ENCODE data around the gene RNF115. TPM values are rescaled to one million over a fixed set of nuclear protein-coding genes. Genes with fewer than 3 reads are reported as not detected.

Gene RNF115
- total and polyA plus RNA-seq, 2 of the 4 experiments (the other 2 are of a cell fraction): 13.5 to 22.9 TPM

DNA sequence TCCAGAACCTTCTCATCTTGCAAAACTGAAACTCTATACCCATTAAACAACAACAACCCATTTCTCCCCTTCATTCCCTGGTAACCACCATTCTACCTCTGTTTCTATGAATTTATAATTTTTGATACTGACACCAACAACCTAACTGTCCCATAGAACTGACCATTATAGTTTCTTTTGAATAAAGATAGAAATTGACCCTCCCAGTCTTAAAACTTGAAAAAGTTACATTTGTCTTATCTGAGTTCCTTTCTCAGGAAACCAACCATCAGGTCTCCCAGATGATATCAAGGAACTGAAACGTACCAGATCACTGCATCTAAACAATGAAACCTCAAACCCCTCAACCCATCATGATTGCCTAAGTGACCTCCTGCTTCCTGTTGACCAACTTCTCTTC lies 27.1 kb downstream of the RNF115 start:
- Histone ChIP-seq H3K56ac (ENCODE audit: extremely low read depth, insufficient read depth, low read length) (no peak overlapping the region), H2AFZ (replicated peaks; ENCODE audit: low read length, poor library complexity) (no peak overlapping the region), H4K8ac (ENCODE audit: low read depth in 2 of 2, low read length in 2 of 2) (no peak overlapping the region), H3K79me1 (ENCODE audit: low read depth in 1 of 2, low read length in 2 of 2) (peaks cover 22 to 89% of the 10 kb centered on the region in 2 experiments), H3K9me3 (ENCODE audit: control insufficient read depth, insufficient read depth, low read length) (peaks cover 5% of the 10 kb centered on the region), H3K36me3 (ENCODE audit: control insufficient read depth, insufficient read depth, low read length) (peaks cover 12% of the 10 kb centered on the region), H2AK5ac (ENCODE audit: low read depth, low read length) (no peak overlapping the region), H3K14ac (replicated peaks; ENCODE audit: low read depth, low read length) (no peak overlapping the region), H3K4me3 (ENCODE audit: insufficient read depth, low read depth, low read length) (no peak overlapping the region), H2BK120ac (ENCODE audit: low read depth, low read length) (no peak overlapping the region), H3K4ac (ENCODE audit: low read depth, low read length) (no peak overlapping the region), H3K27ac (ENCODE audit: insufficient read depth, low read length) (no peak overlapping the region), H3K23ac (ENCODE audit: low read depth, low read length) (no peak overlapping the region), H2BK15ac (ENCODE audit: low read depth, low read length) (no peak overlapping the region), H3K9me1 (ENCODE audit: insufficient read depth, low read length) (peaks cover 3% of the 10 kb centered on the region; the same call in 1 of the 2 replicates), H2BK20ac (ENCODE audit: low read depth, low read length) (no peak overlapping the region), H3K4me2 (ENCODE audit: low read depth, low read length) (no peak overlapping the region), H3K9ac (ENCODE audit: low read depth, low read length) (no peak overlapping the region), H4K5ac (ENCODE audit: low read depth, low read length) (no peak overlapping the region), H4K91ac (ENCODE audit: insufficient read depth, low read depth, low read length) (no peak overlapping the region), H2AK9ac (replicated peaks; ENCODE audit: low read depth, low read length, poor library complexity) (no peak overlapping the region), H4K20me1 (ENCODE audit: insufficient read depth, low read length) (peaks cover 29% of the 10 kb centered on the region), H3K4me1 (ENCODE audit: control insufficient read depth, insufficient read depth, low read length) (peaks cover 3% of the 10 kb centered on the region), H2BK5ac (ENCODE audit: low read depth, low read length, poor library complexity, severe bottlenecking) (no peak overlapping the region), H3K18ac (ENCODE audit: low read depth, low read length) (no peak overlapping the region), H3K27me3 (ENCODE audit: control insufficient read depth, insufficient read depth, low read length) (no peaks in the 10 kb centered on the region)
- ATAC-seq (ENCODE audit: low read depth): no peak
- DNase-seq: no peak
- POLR2A ChIA-PET (ENCODE audit: unreplicated experiment): no interaction called here
- CTCF ChIA-PET: no interaction called here
- BruUV-seq (replicated peaks): no TSS peak
- intact Hi-C loops (cut with micrococcal nuclease) (no loop called here), dilution Hi-C loops (cut with HindIII; ENCODE audit: low sequenced_read_pairs, unreplicated experiment) (no loop called here), in situ Hi-C loops (cut with MboI; ENCODE audit: low sequenced_read_pairs) (no loop called here)
- TF ChIP-seq RCOR1 (IDR thresholded peaks at IDR 0.05; ENCODE audit: insufficient replicate concordance, low read length) (no peak), MAFK (IDR thresholded peaks at IDR 0.05; ENCODE audit: low read depth, low read length) (no peak), CHD1 (IDR thresholded peaks at IDR 0.05; ENCODE audit: low read depth, low read length) (no peak), RAD21 (IDR thresholded peaks at IDR 0.05; ENCODE audit: low read length) (no peak), RFX5 (IDR thresholded peaks at IDR 0.05; ENCODE audit: low read depth, low read length) (no peak), FOS (IDR thresholded peaks at IDR 0.05; ENCODE audit: low read depth, low read length) (no peak), SMC3 (IDR thresholded peaks at IDR 0.05; ENCODE audit: low read depth, low read length) (no peak)
- TF ChIP-seq, protein P1, sequence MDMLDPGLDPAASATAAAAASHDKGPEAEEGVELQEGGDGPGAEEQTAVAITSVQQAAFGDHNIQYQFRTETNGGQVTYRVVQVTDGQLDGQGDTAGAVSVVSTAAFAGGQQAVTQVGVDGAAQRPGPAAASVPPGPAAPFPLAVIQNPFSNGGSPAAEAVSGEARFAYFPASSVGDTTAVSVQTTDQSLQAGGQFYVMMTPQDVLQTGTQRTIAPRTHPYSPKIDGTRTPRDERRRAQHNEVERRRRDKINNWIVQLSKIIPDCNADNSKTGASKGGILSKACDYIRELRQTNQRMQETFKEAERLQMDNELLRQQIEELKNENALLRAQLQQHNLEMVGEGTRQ (IDR thresholded peaks at IDR 0.05; ENCODE audit: low read depth, low read length): no peak
- TF ChIP-seq, protein P2, sequence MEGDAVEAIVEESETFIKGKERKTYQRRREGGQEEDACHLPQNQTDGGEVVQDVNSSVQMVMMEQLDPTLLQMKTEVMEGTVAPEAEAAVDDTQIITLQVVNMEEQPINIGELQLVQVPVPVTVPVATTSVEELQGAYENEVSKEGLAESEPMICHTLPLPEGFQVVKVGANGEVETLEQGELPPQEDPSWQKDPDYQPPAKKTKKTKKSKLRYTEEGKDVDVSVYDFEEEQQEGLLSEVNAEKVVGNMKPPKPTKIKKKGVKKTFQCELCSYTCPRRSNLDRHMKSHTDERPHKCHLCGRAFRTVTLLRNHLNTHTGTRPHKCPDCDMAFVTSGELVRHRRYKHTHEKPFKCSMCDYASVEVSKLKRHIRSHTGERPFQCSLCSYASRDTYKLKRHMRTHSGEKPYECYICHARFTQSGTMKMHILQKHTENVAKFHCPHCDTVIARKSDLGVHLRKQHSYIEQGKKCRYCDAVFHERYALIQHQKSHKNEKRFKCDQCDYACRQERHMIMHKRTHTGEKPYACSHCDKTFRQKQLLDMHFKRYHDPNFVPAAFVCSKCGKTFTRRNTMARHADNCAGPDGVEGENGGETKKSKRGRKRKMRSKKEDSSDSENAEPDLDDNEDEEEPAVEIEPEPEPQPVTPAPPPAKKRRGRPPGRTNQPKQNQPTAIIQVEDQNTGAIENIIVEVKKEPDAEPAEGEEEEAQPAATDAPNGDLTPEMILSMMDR (conservative IDR thresholded peaks at IDR 0.05; ENCODE audit: low read depth, low read length): no peak
- TF ChIP-seq, protein P3, sequence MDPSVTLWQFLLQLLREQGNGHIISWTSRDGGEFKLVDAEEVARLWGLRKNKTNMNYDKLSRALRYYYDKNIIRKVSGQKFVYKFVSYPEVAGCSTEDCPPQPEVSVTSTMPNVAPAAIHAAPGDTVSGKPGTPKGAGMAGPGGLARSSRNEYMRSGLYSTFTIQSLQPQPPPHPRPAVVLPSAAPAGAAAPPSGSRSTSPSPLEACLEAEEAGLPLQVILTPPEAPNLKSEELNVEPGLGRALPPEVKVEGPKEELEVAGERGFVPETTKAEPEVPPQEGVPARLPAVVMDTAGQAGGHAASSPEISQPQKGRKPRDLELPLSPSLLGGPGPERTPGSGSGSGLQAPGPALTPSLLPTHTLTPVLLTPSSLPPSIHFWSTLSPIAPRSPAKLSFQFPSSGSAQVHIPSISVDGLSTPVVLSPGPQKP (IDR thresholded peaks at IDR 0.05; ENCODE audit: borderline replicate concordance, low read depth, low read length): no peak
- WGBS, 2 experiments (ENCODE audit: extremely low coverage in 2 of 2, insufficient read length in 1 of 2): no CpG with 5 or more reads among the region's 1 CpG

Data from IMR-90 (cell line).